GM19455 (cell line): ENCODE measurements around the gene CDK1.

Experiments used
- ATAC-seq: cut with Tn5 transposase; IDR thresholded peaks from one replicate; pipeline ENCODE4 v1.9.1; 2021; ENCODE audit not compliant: unreplicated experiment

Gene CDK1

DNA sequence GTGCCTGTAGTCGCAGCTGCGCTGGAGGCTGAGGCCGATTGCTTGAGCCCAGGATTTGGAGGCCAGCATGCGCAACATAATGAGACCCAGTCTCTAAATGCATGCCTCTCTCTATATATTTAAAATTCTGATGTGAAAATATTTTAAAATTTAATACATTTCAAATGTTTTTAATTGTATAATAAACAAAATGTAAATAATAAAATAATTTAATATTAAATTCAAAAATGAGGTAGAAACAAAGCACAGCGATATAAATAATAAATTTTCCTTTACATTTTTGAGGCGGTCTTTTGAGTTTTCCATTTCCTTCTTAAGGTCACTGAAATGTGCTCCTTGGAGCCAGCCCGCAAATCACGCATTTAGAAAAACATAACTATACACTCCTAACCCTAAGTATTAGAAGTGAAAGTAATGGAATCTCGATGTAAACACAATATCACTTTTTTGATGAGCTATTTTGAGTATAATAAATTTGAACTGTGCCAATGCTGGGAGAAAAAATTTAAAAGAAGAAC is 523 bp upstream of the CDK1 start:
- ATAC-seq = peak; percentile 18

DNA sequence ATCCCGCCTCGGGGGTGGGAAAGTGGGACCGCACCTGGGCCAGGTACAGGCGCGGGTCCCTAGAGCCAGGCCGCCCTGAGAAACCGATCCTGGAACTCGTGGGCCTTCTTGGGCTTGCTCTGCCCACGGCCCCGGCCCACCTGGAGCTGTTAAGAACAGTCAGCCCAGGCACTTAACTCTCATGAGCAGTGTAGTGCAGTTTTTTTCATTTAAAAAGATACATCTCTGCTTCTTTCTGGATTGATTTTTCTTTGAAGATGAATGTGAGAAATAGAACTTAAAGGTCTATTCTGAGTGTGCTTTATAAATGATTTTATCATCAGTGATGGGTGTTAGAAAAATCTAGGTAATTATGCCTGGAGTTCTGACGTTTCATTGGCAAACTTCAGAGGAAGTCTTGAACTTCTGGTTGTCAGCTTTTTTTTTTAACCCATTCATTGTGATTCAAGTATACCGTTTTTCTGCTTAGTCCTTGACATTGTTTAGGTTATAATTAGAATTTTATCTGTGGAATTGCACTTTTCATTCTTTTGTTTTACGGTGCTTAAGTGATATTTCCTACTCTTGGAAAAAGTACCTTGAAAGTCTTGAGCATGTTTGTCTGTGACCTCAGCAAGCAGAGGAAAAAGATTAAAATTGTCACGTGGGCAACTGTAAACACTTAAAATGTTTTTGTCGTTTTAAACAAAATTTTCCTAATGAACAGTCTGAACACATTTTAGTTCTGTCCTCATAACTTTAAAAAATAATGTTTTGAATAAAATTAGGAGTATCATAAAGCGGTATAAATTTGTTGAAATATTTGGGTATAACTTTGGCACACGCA is 906 bp downstream of the CDK1 start:
- peak; percentile 25 for ATAC-seq

DNA sequence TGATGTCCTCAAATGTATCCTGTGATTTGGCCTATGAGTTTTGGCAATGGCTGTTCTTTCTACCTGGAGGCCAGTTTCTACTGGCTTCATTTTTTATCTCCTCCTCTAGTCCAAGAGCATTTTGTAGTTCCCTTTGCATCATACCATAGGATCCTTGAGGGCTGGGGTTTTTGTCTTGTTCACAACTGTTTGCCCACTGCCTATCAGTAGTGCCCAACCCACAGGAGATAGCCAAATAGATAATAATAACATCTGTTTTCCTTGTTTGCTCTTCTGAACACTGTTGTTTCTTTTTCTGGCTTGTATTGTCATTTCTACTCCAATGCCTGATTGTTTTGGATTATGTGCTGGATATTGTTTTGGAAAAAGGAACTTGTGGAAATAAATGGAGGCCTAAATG is 3.4 kb downstream of the CDK1 start:
- no peak for ATAC-seq

DNA sequence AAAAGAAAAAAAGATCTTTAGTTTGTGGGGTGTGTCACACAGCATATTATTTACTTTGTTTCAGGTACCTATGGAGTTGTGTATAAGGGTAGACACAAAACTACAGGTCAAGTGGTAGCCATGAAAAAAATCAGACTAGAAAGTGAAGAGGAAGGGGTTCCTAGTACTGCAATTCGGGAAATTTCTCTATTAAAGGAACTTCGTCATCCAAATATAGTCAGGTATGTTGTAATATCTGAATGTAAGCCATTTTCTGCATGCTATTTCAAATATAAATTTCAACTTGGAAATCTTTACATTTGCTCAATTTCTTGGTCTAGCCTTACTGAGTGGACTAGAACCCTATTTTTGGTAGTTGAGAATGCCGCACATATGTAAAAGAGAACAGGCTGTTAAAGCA is 6.4 kb downstream of the CDK1 start:
- ATAC-seq = no peak

DNA sequence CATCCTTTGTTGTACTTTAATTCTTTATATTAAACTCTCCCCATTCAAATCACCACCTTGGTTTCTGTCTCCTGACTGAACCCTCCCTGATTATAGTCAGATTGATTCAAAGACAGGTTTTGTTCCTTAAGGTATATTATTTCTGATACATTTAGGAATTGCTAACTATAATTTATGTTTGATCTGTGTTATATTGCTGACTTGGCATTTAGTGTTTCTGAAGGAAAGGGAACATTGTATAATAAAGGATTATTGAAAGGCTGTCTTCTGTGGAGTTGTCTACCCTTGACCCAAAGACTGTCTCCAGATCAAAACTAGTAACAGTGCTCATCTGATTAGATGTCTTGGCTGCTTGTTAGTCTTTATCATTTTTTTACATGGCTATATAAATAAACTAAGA is 10.3 kb downstream of the CDK1 start:
- ATAC-seq = no peak

DNA sequence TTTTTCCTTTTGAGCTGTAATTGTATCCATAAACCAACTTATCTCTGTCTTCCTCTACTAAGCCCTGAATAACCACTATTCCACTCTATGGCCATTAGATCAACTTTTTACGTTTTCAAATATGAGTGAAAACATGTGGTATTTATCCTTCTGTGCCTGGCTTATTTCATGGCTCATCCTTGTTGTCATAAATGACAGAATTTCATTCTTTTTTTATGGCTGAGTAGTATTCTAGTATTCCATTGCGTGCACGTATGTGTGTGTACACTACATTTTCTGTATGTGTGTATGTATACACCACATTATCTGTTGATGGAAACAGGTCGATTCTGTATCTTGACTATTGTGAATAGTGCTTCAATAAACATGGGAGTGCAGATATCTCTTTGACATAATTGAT is 11.1 kb downstream of the CDK1 start:
- no peak for ATAC-seq

DNA sequence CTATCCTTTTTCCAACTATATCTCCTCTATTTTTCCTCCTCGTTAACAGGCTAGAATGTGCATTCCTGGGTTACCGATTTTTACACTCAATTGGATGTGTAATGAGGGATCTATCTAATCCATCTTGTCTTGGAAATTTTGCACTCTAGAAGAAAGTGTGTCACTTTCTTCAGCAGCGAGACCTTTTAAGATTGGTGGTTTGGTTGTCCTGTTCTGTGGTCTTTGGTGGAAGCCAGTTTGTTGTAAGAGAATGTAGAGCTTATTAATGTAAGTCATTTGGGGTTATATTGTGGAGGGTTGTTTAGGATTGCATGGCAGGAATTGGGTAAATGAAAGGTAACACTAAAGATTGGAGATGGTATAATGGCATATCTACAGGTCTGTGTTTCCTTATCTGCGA is 16.7 kb downstream of the CDK1 start:
- ATAC-seq = no peak

DNA sequence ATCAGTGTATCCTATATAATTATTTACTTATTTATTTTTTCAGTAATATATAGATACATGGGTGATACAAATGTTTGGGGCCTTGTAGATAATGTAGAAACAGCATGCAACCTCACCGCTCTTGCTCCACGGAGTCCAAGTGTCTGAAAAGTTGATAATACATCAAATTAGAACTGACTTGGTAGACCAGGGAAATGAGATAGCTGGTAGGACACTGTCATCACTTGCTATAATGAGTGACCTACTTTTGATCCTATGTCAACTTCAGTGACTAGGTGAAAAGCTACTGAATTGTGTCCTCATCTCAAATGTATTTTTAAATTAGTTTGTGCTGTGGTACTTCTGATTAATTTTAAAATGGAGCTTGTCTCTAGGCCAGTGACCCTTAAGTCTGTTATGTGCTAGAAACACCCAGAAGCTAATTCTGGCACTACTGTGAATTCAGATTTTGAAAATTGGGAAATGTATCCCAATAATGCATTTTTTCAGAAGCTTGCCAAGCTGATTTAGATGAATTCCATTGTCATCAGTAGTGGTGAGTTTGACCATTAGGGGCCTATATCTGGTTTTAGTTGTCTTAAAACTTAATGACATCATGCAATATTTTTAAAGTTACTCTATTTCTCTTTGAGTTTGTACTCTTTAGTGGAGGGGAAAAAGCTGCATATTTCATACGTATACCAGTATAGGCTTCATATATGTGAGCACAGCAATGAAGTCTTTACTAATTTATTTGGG is 17.4 kb downstream of the CDK1 start:
- ATAC-seq = no peak

DNA sequence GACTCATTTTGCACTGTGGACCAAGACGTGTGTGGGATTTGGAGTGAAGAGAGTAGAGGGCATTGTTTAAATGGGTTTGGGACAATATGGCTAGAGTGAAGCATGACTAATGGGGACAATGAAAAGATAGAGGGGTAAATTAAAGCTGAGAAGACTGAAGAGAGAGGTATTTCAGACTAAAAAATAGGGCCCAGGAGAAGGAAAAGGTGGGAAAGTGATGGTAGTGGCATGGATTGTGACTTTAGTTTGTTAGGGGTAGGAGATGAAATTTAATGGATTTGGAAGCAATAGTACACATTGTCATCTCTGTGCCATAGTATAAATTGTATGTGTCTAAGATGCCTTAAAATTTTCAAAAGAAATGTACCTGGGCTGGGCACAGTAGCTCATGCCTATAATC is 18.2 kb downstream of the CDK1 start:
- ATAC-seq = no peak

DNA sequence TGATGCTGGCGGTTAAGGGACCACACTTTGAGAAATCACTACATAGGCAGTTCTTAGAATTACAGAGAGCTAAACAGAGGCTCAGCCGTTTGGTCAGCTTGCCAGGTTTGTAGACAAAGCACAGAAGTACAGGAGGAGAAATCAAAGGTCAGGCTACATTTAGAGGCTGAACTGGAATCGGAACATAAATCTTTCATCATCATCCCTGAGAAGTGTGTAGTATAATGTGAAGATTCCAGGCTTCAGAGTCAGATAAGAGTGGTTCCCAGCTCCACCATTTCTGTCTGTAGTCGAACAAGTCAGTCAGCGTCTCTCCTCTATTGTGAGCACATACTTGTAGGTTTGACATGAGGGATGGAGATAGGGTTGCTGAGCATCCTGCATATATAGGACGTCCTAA is 18.9 kb downstream of the CDK1 start:
- no peak for ATAC-seq

DNA sequence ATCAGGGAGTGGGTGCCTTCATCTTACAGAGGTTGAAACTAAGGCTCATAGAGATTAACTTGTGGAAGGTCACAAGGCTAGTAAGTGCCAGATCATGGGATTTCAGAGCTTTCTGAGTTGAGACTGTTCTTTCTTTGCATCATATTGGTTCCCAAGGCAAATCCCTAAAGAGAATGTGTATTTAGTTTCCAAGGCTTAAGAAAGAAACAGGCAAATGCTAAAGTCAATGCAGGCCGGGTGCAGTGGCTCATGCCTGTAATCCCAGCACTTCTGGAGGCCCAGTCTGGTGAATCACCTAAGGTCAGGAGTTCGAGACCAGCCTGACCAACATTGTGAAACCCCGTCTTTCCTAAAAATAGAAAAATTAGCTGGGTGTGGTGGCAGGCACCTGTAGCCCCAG is 19.8 kb downstream of the CDK1 start:
- no peak for ATAC-seq

DNA sequence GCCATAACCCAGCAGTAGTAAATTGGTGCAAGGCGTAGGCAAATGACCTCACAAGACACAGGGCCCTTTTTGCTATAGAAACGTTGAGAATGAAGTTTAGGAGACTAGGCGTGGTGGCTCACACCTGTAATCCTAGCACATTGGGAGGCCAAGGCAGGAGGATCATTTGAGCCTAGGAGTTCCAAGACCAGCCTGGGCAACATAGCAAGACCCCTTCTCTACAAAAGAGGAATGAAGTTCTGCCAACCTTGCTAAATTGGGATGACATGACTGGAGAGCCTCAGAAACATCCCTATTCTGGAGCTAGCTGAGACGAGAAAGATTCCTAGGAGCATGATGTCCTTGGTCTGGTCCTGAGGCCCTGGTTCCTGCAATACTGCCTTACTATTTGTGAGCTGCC is 20.6 kb downstream of the CDK1 start:
- no peak for ATAC-seq

DNA sequence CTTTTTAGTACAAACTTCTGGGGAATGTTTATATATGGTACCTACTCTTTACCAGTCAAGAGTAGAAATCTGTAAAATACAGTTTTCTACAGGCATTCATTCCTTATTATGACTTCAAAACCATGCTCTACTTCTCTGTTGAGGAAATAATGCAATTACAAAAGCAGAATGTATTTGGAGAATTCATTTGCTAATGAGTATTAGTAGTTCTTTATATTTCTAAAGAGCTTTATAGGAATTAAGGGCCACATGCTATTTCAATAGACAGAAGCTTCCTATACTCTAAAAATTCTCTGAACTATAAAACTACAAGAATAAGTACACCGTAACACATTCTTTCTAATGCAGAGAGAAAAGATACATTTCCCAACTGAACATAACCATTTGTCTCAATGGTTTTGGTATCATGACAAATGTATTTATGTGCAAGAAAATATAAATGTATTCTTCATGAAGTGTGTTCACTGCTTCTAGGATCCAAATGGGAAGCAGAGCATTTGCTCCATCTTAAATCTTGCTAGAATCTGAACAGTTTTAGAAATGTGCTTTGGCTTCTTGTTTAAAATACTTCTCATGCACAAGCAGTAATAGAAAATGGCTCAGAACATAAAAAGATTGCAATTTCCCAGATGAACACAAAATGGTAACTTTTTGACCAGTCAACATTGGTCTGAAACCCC is 21.8 kb downstream of the CDK1 start:
- no peak for ATAC-seq

DNA sequence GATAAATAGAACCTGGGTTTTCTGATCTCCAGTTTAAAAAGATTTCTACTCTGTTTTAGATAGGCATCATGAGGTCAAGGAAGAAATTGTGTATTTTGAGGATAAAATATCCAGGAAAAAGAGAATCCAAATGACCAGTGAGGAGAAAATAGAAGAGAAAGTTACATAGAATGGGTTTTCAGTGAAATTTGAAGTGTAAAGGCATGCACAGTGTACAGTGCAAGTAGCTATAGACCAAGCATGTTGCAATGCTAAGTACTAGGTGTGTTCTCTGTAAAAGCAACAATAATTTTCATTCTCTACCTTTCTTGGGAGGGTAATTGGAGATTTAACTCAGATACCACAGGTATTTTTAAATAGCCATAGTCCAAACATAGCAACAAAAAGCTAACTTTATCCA is 22.6 kb downstream of the CDK1 start:
- no peak for ATAC-seq

DNA sequence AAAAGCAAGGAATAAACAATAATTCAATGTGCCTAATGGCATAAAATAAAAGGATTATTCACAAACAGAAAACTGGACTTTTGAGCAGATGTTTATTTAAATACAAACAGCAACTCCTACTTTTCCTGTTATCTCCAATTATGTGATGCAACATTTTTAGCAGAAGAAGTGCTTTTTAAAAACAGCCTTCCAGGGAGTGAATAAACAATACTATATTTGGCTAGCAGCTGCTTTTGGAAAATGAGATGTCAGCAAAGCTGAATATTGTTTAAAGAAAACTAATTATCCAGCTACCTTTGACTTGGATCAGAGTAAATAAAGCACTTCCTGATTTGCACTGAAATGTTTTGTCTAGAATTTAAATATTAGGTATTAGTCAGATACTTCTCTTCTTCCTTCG is 23.2 kb downstream of the CDK1 start:
- no peak for ATAC-seq

DNA sequence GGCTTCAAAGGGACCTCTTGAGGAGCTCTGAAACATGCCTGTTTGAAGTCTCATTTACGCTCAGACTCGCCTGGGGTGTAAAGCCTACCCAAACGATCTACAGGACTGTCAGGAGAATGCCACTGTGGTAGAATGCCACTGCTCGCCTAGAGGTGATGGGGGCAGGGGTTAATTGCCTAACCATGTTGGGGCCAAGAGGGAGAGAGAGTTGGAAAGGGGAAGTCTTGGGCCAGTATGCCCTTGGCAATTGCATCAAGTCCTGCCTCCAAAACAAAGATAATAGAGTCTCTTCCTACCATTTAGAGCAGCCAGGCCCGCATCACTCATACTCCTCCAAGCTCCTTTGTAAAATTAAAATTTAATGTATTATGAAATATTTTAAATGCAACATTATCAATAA is 25.2 kb downstream of the CDK1 start:
- no peak for ATAC-seq

DNA sequence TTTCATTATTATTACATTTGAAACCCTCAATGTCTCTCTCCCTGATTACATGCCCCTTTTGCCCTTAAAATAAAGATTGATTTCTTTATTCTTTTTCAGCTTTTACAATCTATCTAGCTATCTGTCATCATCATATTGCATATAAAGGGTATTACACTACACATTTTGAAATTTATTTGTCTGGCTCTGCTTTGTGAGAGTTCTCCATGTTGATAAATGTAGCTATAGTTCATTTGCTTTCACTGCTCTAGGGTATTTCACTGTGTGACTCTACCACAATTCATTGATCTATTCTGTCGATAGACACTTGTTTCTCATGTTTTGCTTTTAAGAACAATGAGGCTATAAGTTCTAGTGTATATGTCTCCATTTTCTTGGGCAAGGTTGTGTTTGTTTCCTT is 25.6 kb downstream of the CDK1 start:
- ATAC-seq = no peak

DNA sequence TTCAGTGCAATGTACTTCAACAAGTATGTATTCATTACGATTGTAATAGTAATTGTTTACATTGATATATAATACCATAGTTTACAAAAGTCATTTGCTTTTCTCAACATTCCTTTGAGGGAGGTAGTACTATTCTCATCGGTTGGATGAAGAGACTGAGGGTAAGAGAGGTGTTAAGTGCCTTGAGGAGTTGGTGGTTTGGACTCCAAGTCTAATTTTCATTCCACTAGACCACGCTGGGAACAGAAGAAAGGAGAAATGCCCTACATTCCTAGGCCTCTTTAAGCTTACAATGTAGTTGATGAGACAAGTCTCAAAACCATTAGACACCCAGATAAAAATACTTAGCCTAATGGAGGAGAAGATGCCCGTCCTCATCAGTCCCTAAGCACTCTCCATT is 28.6 kb downstream of the CDK1 start:
- no peak for ATAC-seq

DNA sequence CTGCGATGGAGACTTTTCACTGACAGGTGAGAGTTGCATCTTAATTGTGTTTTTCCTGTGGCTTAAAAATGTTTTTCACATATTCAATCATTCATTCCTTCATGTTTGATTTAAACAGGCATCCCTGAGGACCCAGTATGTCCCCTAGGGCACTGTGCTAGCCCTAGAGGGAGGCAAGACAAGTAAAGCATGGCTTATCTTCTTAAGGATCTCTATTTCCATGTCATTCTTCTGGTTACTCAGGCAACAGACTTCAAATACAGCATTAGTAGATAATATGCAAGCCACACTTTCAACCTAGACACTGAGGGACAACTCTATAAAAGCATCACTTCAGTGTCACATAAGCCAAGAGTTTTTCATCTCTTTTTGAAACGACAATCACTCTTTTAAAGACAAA is 29.2 kb downstream of the CDK1 start:
- no peak for ATAC-seq

DNA sequence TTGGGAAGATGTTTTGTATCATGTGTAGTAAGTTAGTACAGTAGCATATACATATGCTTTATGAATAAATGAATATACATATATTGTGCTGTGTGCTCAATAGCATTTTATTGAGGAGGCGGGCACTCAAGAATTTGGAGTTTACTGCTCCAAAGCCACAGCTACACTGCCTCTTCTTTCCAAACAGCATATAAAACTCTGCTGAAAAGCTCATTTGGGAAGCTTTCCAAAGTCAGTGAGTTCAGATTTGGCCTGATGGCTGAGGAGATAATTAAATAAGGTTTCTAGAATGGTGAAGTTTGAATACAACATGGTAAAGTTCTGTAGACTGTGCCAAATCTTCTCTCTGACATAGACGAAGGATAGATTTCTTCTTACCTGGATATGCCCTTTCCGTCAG is 29.8 kb downstream of the CDK1 start:
- no peak for ATAC-seq

DNA sequence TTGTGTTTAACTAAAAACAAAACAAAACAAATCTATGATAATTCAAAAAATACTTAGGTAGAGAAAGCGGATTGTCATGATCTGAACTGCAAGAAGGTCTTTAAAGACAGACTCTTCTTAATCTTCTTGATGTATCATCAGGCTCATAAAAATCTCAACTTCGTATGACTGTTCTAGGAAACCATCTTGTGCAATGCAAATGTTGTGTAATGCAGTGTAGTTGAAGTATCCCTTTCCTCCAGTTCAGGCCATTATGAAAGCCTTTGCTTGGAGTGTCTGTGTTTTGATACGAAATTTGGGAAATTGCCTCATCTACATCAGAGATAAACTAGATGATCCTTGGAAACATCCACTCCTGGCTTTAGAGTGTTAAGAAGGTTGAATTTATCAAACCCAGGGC is 30.9 kb downstream of the CDK1 start:
- ATAC-seq = no peak
